ENCODE results near the gene OPCML. TPM values are rescaled to one million over a fixed set of nuclear protein-coding genes. Genes with fewer than 3 reads are reported as not detected.

OPCML gene
- total RNA-seq, 4 donors from 2014 or later, result 0.06 to 0.83 (median 0.24) TPM

DNA sequence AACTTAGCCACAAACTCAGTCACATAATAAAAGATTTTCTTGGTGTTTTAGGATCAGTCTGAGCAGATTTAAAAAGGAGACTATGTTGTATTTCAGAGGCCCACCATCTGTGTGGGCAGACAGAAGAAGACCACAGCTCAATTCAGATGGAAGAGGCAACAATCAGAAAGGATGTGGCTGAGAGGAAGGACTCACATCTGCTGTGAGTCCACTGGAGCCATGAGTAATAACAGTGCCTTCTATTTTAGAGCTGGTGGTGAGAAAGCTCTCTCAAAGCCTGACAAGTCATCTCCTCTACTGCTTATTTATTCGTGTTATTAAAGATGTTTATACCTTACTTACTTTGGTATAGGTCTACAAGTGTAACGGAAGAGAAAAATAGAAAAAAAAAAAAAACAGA is 357.2 kb downstream of the OPCML start:
- TF ChIP-seq POLR2AphosphoS5 (IDR thresholded peaks at IDR 0.05) (no peak), EP300 (IDR thresholded peaks at IDR 0.05) (no peak), POLR2A (IDR thresholded peaks at IDR 0.05; ENCODE audit: low read depth) (no peak)
- TF ChIP-seq, protein P1, sequence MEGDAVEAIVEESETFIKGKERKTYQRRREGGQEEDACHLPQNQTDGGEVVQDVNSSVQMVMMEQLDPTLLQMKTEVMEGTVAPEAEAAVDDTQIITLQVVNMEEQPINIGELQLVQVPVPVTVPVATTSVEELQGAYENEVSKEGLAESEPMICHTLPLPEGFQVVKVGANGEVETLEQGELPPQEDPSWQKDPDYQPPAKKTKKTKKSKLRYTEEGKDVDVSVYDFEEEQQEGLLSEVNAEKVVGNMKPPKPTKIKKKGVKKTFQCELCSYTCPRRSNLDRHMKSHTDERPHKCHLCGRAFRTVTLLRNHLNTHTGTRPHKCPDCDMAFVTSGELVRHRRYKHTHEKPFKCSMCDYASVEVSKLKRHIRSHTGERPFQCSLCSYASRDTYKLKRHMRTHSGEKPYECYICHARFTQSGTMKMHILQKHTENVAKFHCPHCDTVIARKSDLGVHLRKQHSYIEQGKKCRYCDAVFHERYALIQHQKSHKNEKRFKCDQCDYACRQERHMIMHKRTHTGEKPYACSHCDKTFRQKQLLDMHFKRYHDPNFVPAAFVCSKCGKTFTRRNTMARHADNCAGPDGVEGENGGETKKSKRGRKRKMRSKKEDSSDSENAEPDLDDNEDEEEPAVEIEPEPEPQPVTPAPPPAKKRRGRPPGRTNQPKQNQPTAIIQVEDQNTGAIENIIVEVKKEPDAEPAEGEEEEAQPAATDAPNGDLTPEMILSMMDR (IDR thresholded peaks at IDR 0.05), result no peak
- Histone ChIP-seq H3K27ac (replicated peaks in 1 of 4) (no peak overlapping the region), H3K27me3 (peaks cover 0 to 13% (median 0%) of the 10 kb centered on the region in 4 donors), H3K4me3 (no peak overlapping the region), H3K36me3 (no peaks in the 10 kb centered on the region), H3K9me3 (no peaks in the 10 kb centered on the region), H3K4me1 (no peaks in the 10 kb centered on the region)
- no peak for DNase-seq (ENCODE audit: extremely low spot score)
- 80% methylated on average over 2 of the region's 2 CpGs for WGBS
- intact Hi-C loops (cut with DNase I), result no loop called here

DNA sequence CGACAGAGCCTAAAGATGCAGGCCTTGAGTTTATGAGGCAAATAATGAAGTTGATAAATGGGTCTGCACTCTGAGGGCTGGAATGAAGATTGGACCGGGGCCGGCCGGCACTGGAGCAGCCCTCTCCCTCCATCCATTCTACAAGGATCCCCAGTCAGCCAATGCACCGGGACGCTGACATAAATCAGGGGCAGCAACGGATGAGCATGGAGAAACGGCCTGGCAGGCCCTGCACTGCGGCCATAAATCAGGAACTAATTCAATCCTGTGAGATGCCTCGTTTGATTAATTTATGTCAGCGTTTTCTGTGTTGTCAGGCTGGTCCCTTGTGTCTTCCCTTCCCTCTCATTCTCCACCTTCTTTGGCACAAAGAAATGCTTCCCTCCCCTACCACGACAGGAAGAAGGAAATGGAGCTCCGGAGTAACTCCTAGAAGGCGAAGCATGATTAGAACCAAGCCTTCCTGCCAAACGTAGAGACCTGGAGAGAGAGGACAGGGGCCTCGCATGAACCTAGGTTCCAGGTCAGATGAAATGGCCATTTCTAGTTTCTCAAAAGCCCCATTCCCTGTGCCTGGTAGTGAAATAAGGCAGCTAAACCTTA is 358.4 kb downstream of the OPCML start:
- no peak overlapping the region for H3K4me3 ChIP-seq
- H3K9me3 ChIP-seq, result no peaks in the 10 kb centered on the region
- H3K27ac ChIP-seq (replicated peaks in 1 of 4), result no peak overlapping the region
- DNase-seq (ENCODE audit: extremely low spot score), result no peak
- TF ChIP-seq, protein P1 (IDR thresholded peaks at IDR 0.05), result no peak
- no peak for TF ChIP-seq POLR2A (IDR thresholded peaks at IDR 0.05; ENCODE audit: low read depth)
- TF ChIP-seq POLR2AphosphoS5 (IDR thresholded peaks at IDR 0.05), result no peak
- TF ChIP-seq EP300 (IDR thresholded peaks at IDR 0.05), result no peak
- 68% methylated on average over 16 of the region's 16 CpGs for WGBS
- peaks cover 0 to 2% (median 0%) of the 10 kb centered on the region in 4 donors for H3K27me3 ChIP-seq
- no peaks in the 10 kb centered on the region for H3K4me1 ChIP-seq
- intact Hi-C loops (cut with DNase I), result no loop called here
- H3K36me3 ChIP-seq, result no peaks in the 10 kb centered on the region

DNA sequence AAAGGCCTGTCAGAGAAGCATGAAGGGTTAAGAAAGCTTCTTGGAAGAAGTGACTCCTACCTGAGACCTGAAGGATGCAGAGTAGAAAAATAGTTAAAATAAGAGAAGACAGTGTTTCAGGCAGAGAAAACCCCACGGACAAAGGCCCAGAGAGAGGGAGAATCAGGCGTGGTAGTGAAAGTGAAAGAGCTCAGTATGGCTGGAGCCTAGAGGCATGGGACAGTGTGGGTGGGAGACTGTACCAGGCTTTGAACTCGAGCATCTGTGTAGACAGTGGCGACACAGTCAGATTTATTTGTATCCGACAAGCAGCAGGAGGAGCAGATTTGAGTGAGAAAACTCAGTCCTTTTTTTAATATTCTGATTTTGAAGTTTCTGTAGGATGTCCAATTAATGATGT is 360.0 kb downstream of the OPCML start:
- H3K36me3 ChIP-seq, result no peaks in the 10 kb centered on the region
- intact Hi-C loops (cut with DNase I), result no loop called here
- H3K27me3 ChIP-seq, result no peaks in the 10 kb centered on the region
- WGBS, result 59% methylated on average over 5 of the region's 5 CpGs
- H3K27ac ChIP-seq (replicated peaks in 1 of 4), result no peak overlapping the region
- TF ChIP-seq POLR2AphosphoS5 (IDR thresholded peaks at IDR 0.05) (no peak), EP300 (IDR thresholded peaks at IDR 0.05) (no peak), POLR2A (IDR thresholded peaks at IDR 0.05; ENCODE audit: low read depth) (no peak)
- TF ChIP-seq, protein P1 (IDR thresholded peaks at IDR 0.05), result no peak
- H3K4me1 ChIP-seq, result no peaks in the 10 kb centered on the region
- H3K9me3 ChIP-seq, result no peaks in the 10 kb centered on the region
- no peak for DNase-seq (ENCODE audit: extremely low spot score)
- H3K4me3 ChIP-seq, result no peak overlapping the region

DNA sequence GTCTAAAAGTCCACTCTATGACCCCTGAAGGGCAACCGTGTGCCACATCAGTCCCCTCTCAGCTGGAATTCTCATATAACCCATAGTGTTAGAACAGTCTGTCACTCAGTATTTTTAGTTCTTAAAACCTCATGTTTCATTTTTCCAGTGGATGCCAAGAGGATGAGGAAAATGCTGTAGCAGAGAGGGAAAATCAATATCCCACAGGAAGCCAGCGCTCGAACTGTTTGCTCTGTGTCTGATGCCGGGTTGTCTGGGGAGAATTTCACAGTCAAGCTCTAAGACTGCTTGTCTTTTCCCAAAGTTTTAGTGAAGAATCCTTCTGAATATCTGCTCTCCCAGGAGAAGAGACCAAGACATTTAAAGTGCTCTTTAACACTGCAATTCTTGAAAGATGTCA is 360.9 kb downstream of the OPCML start:
- TF ChIP-seq POLR2AphosphoS5 (IDR thresholded peaks at IDR 0.05), result no peak
- no peak for TF ChIP-seq POLR2A (IDR thresholded peaks at IDR 0.05; ENCODE audit: low read depth)
- no peak for TF ChIP-seq EP300 (IDR thresholded peaks at IDR 0.05)
- TF ChIP-seq, protein P1 (IDR thresholded peaks at IDR 0.05), result no peak
- H3K27ac ChIP-seq (replicated peaks in 1 of 4), result no peak overlapping the region
- no peak for DNase-seq (ENCODE audit: extremely low spot score)
- intact Hi-C loops (cut with DNase I), result no loop called here
- no peaks in the 10 kb centered on the region for H3K4me1 ChIP-seq
- H3K9me3 ChIP-seq, result no peaks in the 10 kb centered on the region
- no peaks in the 10 kb centered on the region for H3K36me3 ChIP-seq
- no peak overlapping the region for H3K4me3 ChIP-seq
- 84% methylated on average over 4 of the region's 4 CpGs for WGBS
- no peaks in the 10 kb centered on the region for H3K27me3 ChIP-seq

DNA sequence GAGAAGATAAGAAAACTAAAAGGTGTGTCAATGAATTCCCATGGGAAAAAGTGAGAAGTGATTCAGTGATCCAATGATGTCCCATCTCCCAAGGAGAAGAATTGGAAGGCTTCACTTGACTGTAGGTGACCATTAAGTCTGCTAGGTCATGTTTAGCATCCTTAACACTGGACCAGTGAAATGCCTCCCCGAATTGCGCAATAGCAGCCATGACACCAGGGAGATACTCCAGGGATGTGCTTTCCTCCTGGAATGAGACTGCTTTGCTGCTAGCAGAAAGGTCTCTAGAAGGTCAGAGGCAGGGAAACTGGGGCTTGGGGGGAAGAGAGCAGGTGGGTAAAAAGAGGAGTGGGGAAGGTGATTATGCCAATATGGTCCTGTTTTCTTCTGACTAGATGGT is 364.3 kb downstream of the OPCML start:
- Histone ChIP-seq H3K4me3 (no peak overlapping the region), H3K9me3 (no peaks in the 10 kb centered on the region), H3K4me1 (peaks cover 0 to 4% (median 2%) of the 10 kb centered on the region in 4 donors), H3K27ac (replicated peaks in 1 of 4) (no peak overlapping the region), H3K27me3 (peaks cover 0 to 16% (median 0%) of the 10 kb centered on the region in 4 donors), H3K36me3 (no peaks in the 10 kb centered on the region)
- TF ChIP-seq POLR2A (IDR thresholded peaks at IDR 0.05; ENCODE audit: low read depth) (no peak), EP300 (IDR thresholded peaks at IDR 0.05) (no peak), POLR2AphosphoS5 (IDR thresholded peaks at IDR 0.05) (no peak)
- TF ChIP-seq, protein P1 (IDR thresholded peaks at IDR 0.05), result no peak
- WGBS, result 100% methylated on average over 2 of the region's 2 CpGs
- intact Hi-C loops (cut with DNase I), result no loop called here
- DNase-seq (ENCODE audit: extremely low spot score), result no peak

All from esophagus muscularis mucosa (tissue), 4 donors.